WERI-Rb-1 (cell line): ENCODE results near the gene SH2D7.

ENCODE experiments used
- DNase-seq: peaks from one replicate; pipeline ENCODE4 v3.0.0-alpha.2; 2020
- H3K27ac ChIP-seq: fragments of 250-450 bp; sonication (Bioruptor Pico); 2 replicates; pipeline ENCODE4 v1.5.1; 2020; ENCODE audit warnings: mild to moderate bottlenecking, moderate library complexity
- H3K27me3 ChIP-seq: fragments of 250-450 bp; sonication (Bioruptor Pico); 2 replicates; pipeline ENCODE4 v1.5.1; 2021; ENCODE audit warnings: mild to moderate bottlenecking, low read depth, moderate library complexity; ENCODE audit not compliant: insufficient read depth, severe bottlenecking
- H3K36me3 ChIP-seq: fragments of 250-450 bp; sonication (Bioruptor Pico); 2 replicates; pipeline ENCODE4 v1.5.1; 2020; ENCODE audit warnings: mild to moderate bottlenecking, moderate library complexity
- H3K4me3 ChIP-seq: 2 replicates; pipeline ENCODE4 v1.5.1; 2011; ENCODE audit warnings: low read depth, mild to moderate bottlenecking, control low read depth, low read length
- H3K9me3 ChIP-seq: fragments of 250-450 bp; sonication (Bioruptor Pico); 2 replicates; pipeline ENCODE4 v1.5.1; 2021; ENCODE audit warnings: mild to moderate bottlenecking, moderate library complexity; ENCODE audit not compliant: severe bottlenecking
- CTCF ChIP-seq: IDR thresholded peaks from 2 replicates; pipeline ENCODE4 v1.5.1; 2011; ENCODE audit warnings: low read depth, mild to moderate bottlenecking, control low read depth, inconsistent platforms, low read length

Gene SH2D7

GRCh38 chr15:78092261-78093041, at the start of gene SH2D7:
Gene SH2D7, plus strand, starts transcription at chr15:78092561. Its CDS starts 24 bp downstream, at chr15:78092585.
- no peaks in the 10 kb centered on the region for H3K9me3 ChIP-seq
- DNase-seq = no peak
- no peak within 1 kb of the TSS for H3K4me3 ChIP-seq
- H3K27ac ChIP-seq = no peak within 1 kb of the TSS
- no peaks in the 10 kb centered on the region for H3K27me3 ChIP-seq
- H3K36me3 ChIP-seq = no peaks in the 10 kb centered on the region
- no peak for TF ChIP-seq CTCF

- no peaks in the 10 kb centered on the region for H3K27me3 ChIP-seq
- no peaks in the 10 kb centered on the region for H3K9me3 ChIP-seq
- TF ChIP-seq CTCF = no peak
- H3K36me3 ChIP-seq = peaks cover 8% of the 10 kb centered on the region
- DNase-seq = no peak
- H3K27ac ChIP-seq = no peak overlapping the region
- H3K4me3 ChIP-seq = no peak overlapping the region
Observed at GRCh38 chr15:78044407-78045155, 47.8 kb upstream of the SH2D7 start.

- Histone ChIP-seq H3K27me3 (no peaks in the 10 kb centered on the region), H3K9me3 (no peaks in the 10 kb centered on the region), H3K36me3 (peaks cover 8% of the 10 kb centered on the region), H3K27ac (no peak overlapping the region), H3K4me3 (no peak overlapping the region)
- no peak for TF ChIP-seq CTCF
- no peak for DNase-seq
Observed at GRCh38 chr15:78045189-78045588, 47.2 kb upstream of the SH2D7 start.

- Histone ChIP-seq H3K36me3 (peaks cover 8% of the 10 kb centered on the region), H3K4me3 (no peak overlapping the region), H3K27me3 (no peaks in the 10 kb centered on the region), H3K9me3 (no peaks in the 10 kb centered on the region), H3K27ac (no peak overlapping the region)
- no peak for DNase-seq
- no peak for TF ChIP-seq CTCF
Observed at GRCh38 chr15:78046796-78047341, 45.5 kb upstream of the SH2D7 start.

GRCh38 chr15:78047761-78048627, 44.4 kb upstream of the SH2D7 start:
- Histone ChIP-seq H3K9me3 (no peaks in the 10 kb centered on the region), H3K27me3 (no peaks in the 10 kb centered on the region), H3K27ac (no peak overlapping the region), H3K4me3 (no peak overlapping the region), H3K36me3 (peaks cover 13% of the 10 kb centered on the region)
- no peak for DNase-seq
- no peak for TF ChIP-seq CTCF
